Endothelial cell of umbilical vein (primary cell): ENCODE data around the gene INPP4B.

Experiments used
- CTCF ChIP-seq, 2 donors: IDR thresholded peaks; 1 replicate in 1 of 2; 2 replicates in 1 of 2; pipeline ENCODE4 v1.5.1; 2011; ENCODE audit warnings: low read length in 2 of 2, mild to moderate bottlenecking in 2 of 2, moderate library complexity in 2 of 2, control low read depth in 1 of 2, inconsistent platforms in 1 of 2, low read depth in 1 of 2; ENCODE audit not compliant: insufficient read depth in 1 of 2; ENCODE audit errors: extremely low read depth in 1 of 2
- EZH2 ChIP-seq: IDR thresholded peaks from 2 replicates; pipeline ENCODE4 v1.6.1; 2012; ENCODE audit warnings: borderline replicate concordance, low read depth, mild to moderate bottlenecking, moderate library complexity, low read length, inconsistent platforms; ENCODE audit not compliant: severe bottlenecking
- MYC ChIP-seq: IDR thresholded peaks from one replicate; pipeline ENCODE4 v1.6.1; 2011; ENCODE audit warnings: mild to moderate bottlenecking, low read depth, low read length
- POLR2A ChIP-seq: IDR thresholded peaks from 2 replicates; pipeline ENCODE4 v1.6.1; 2012; ENCODE audit warnings: low read depth, mild to moderate bottlenecking, control low read depth, low read length
- POLR2AphosphoS5 ChIP-seq: IDR thresholded peaks from 2 replicates; pipeline ENCODE4 v1.6.1; 2012; ENCODE audit warnings: low read depth, mild to moderate bottlenecking, control low read depth, low read length, moderate library complexity; ENCODE audit not compliant: insufficient read depth
- TF ChIP-seq, protein P1 (sequence below): IDR thresholded peaks from 2 replicates; pipeline ENCODE4 v1.6.1; 2011; ENCODE audit not compliant: insufficient read depth, insufficient read length

- TF ChIP-seq CTCF (IDR thresholded peaks at IDR 0.05; ENCODE audit: extremely low read depth in 1 of 2, insufficient read depth in 1 of 2, low read depth in 1 of 2, low read length in 2 of 2) = no peak
- TF ChIP-seq POLR2A = no peak
- no peak for TF ChIP-seq MYC
- TF ChIP-seq EZH2 = no peak
- no peak for TF ChIP-seq POLR2AphosphoS5
- TF ChIP-seq, protein P1, sequence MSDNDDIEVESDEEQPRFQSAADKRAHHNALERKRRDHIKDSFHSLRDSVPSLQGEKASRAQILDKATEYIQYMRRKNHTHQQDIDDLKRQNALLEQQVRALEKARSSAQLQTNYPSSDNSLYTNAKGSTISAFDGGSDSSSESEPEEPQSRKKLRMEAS = no peak
Measured at GRCh38 chr4:142500966-142501365, 345.1 kb downstream of the INPP4B start.
